Heart right ventricle (tissue), 16 donors: ENCODE measurements around the gene ZC3H12C. TPM values are rescaled to one million over a fixed set of nuclear protein-coding genes. Genes with fewer than 3 reads are reported as not detected.
"Not testable (repeated sequence)": the region's sequence is repeated elsewhere in the genome, so short reads cannot be mapped to it uniquely, and the experiment has no call there.

ENCODE experiments used
- ATAC-seq, 8 donors: fragments of 200-7000 bp; cut with Tn5 transposase; one replicate each; pipeline ENCODE4 v1.9.1; 2020; ENCODE audit warnings: mild to moderate bottlenecking in 8 of 8, moderate library complexity in 8 of 8, moderate number of reproducible peaks in 1 of 8
- DNase-seq, 2 donors: peaks; one replicate each; pipeline ENCODE4 v3.0.0-alpha.2; 2020
- H3K27ac ChIP-seq, 10 donors: fragments of 200-600 bp; sonication (generic) in 2 of 10; one replicate each; pipeline versions ENCODE4 v1.5.0 to v1.8.0; 2020 to 2022; ENCODE audit warnings: mild to moderate bottlenecking in 3 of 10
- H3K27me3 ChIP-seq, 7 donors: fragments of 200-600 bp; one replicate each; pipeline ENCODE4 v1.8.0; 2021 to 2022; ENCODE audit warnings: mild to moderate bottlenecking in 2 of 7
- H3K36me3 ChIP-seq, 9 donors: fragments of 200-600 bp; sonication (generic) in 1 of 9; one replicate each; pipeline versions ENCODE4 v1.5.0 to v1.8.0; 2020 to 2022; ENCODE audit warnings: mild to moderate bottlenecking in 2 of 9
- H3K4me1 ChIP-seq, 9 donors: fragments of 200-600 bp; sonication (generic) in 1 of 9; one replicate each; pipeline versions ENCODE4 v1.5.0 to v1.8.0; 2020 to 2022; ENCODE audit warnings: mild to moderate bottlenecking in 4 of 9
- H3K4me3 ChIP-seq, 10 donors: fragments of 200-600 bp; sonication (generic) in 2 of 10; one replicate each; pipeline versions ENCODE4 v1.5.0 to v1.8.0; 2020 to 2022; ENCODE audit warnings: mild to moderate bottlenecking in 7 of 10, moderate library complexity in 2 of 10
- H3K9me3 ChIP-seq, 11 donors: fragments of 200-600 bp in 10 of 11; sonication (generic) in 2 of 11; one replicate each; pipeline versions ENCODE4 v1.5.0 to v1.8.0; 2013 to 2022; ENCODE audit warnings: mild to moderate bottlenecking in 2 of 11, control low read depth in 1 of 11, moderate library complexity in 1 of 11
- CTCF ChIP-seq, 9 donors: fragments of 200-600 bp; sonication (generic) in 2 of 9; IDR thresholded peaks; one replicate each; pipeline versions ENCODE4 v1.5.0 to v1.8.0; 2021 to 2022; ENCODE audit warnings: antibody characterized with exemption in 9 of 9, mild to moderate bottlenecking in 5 of 9, moderate library complexity in 1 of 9
- WGBS, 2 donors: extraction: QIAGEN DNeasy Blood & Tissue Kit; methylation state at CpG; one replicate each; pipeline ENCODE4 v1.1.7; 2013; ENCODE audit warnings: inconsistent platforms in 1 of 2; 5-methylcytosine and 5-hydroxymethylcytosine counted together
- intact Hi-C, 10 donors: fragments of 100-400 bp; cut with DNase I; formaldehyde crosslinking; loops; one replicate each; pipeline versions ENCODE4 v1.11.1 to v1.14.2; 2022
- polyA plus RNA-seq, 2 donors: library from polyadenylated mRNA; stranded (reverse); fragments of 200-250 nt; gene quantifications; one replicate each; pipeline ENCODE4 v1.2.3, GENCODE V29; 2013
- total RNA-seq, 10 donors: library from RNA; stranded (reverse); fragmentation: NEBNext Ultra II Directional in 3 of 10; extraction: Animal tissue kit (Norgen Biotek cat#: 25700) in 3 of 10; gene quantifications; one replicate each; pipeline versions ENCODE4 v1.2.1 to v1.2.4, GENCODE V29; 2021 to 2023
- donor health status: Arrhythmogenic right ventricular cardiomyopathy.
- donor health status: ischemic (EF 13 %, LVEDD 7.1; RV severe dilation, severe dysfunction).
- donor health status: healthy with polysubstance abuse.
- donor health status: DM: no; HTN: yes; CAD: no.
- donor health status: DM: no; HTN: no; CAD: no.
- donor health status: ischemic (EF 25% LVEDD 6.9; RV normal size, moderate dysfunction).
- donor health status: ischemic (EF 25% LVEDD 5.7; RV mildly dilated, moderate dysfunction).
- donor health status: healthy.
- donor health status: DM: yes; HTN: yes; CAD: no.
- donor health status: Ischemic cardiomyopathy.
- donor health status: ischemic (EF 35%, LVEDD 5.7; RV mildly dilated, moderate dysfunction).
- donor health status: nonischemic (EF 11% LVEDD 7.7; RV severe dilation, severe dysfunction).
- donor health status: DM: yes; HTN: yes; CAD: no.
- donor health status: PGD.
- donor health status: ischemic (EF 29% LVEDD 5.4; RV normal size, mild dysfunction).
- donor health status: nonischemic (EF 23%, LVEDD 6.1; RV moderate dilation, normal function).

Gene ZC3H12C
- total and polyA plus RNA-seq, 12 donors: 2.1 to 22.8 (median 20.1) TPM

DNA sequence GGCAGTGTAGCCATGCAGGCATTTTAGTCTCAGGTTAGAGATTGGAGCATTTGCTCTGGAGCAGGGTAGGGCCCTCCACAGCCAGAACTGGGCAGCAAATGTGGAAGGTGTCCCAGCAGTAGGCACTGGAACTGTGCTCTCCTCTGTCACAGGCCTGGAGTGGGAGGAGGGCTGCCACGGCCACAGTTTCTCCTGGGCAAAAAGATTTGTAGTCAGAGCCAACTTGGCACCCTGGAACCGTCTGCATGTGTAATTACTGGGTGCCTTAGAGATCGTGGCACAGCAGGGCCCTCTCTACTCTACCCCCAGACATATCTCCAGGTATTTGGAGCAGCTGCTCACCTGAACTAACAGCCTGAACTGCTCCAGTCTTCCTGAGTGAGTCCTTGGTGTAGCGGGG lies 93.7 kb downstream of the ZC3H12C start:
- Histone ChIP-seq H3K36me3 (no peaks in the 10 kb centered on the region), H3K27ac (no peak overlapping the region), H3K4me3 (no peak overlapping the region), H3K27me3 (no peaks in the 10 kb centered on the region), H3K4me1 (no peaks in the 10 kb centered on the region), H3K9me3 (no peaks in the 10 kb centered on the region)
- WGBS, 2 donors: 93 to 95% methylated on average over 4 of the region's 4 CpGs
- no peak for TF ChIP-seq CTCF (IDR thresholded peaks at IDR 0.05)
- DNase-seq (no peak), ATAC-seq (no peak)
- intact Hi-C loops: no loop called here

DNA sequence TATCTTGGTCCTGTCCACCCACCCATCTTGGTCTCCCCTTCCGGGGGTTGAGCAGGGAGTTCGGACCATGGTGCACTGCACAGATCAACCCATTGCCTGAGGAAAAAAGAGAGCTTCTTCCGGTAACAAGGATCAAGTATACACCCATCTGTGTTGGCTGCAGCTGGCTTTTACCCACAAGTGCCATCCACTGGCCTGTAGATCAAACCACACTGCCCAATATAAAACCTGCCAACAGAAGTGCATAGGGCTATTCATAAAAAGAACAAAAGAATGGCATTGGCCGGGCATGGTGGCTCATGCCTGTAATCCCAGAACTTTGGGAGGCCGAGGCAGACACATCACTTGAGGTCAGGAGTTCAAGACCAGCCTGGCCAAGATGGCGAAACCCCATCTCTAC lies 94.5 kb downstream of the ZC3H12C start:
- H3K4me3 ChIP-seq: no peak overlapping the region
- no peaks in the 10 kb centered on the region for H3K27me3 ChIP-seq
- intact Hi-C loops: no loop called here
- ATAC-seq: no peak
- H3K27ac ChIP-seq: no peak overlapping the region
- no peaks in the 10 kb centered on the region for H3K4me1 ChIP-seq
- no peak for TF ChIP-seq CTCF (IDR thresholded peaks at IDR 0.05)
- WGBS, 2 donors: 89 to 96% methylated on average over 6 of the region's 6 CpGs
- DNase-seq: no peak
- no peaks in the 10 kb centered on the region for H3K36me3 ChIP-seq
- H3K9me3 ChIP-seq: no peaks in the 10 kb centered on the region

- intact Hi-C loops: loop anchor here in 3 of 10 donors (10.0 kb wide), 3 partner anchors 236 to 1034 kb away; no protein-coding TSS in a partner anchor
- H3K4me3 ChIP-seq: no peak overlapping the region
- no peaks in the 10 kb centered on the region for H3K27me3 ChIP-seq
- 95 to 97% methylated on average over 1 of the region's 1 CpG for WGBS, 2 donors
- no peak for TF ChIP-seq CTCF (IDR thresholded peaks at IDR 0.05)
- DNase-seq (no peak), ATAC-seq (no peak)
- H3K4me1 ChIP-seq: no peaks in the 10 kb centered on the region
- no peaks in the 10 kb centered on the region for H3K9me3 ChIP-seq
- H3K36me3 ChIP-seq: no peaks in the 10 kb centered on the region
- H3K27ac ChIP-seq: no peak overlapping the region
Observed at GRCh38 chr11:110190885-110191284, 97.7 kb downstream of the ZC3H12C start.

DNA sequence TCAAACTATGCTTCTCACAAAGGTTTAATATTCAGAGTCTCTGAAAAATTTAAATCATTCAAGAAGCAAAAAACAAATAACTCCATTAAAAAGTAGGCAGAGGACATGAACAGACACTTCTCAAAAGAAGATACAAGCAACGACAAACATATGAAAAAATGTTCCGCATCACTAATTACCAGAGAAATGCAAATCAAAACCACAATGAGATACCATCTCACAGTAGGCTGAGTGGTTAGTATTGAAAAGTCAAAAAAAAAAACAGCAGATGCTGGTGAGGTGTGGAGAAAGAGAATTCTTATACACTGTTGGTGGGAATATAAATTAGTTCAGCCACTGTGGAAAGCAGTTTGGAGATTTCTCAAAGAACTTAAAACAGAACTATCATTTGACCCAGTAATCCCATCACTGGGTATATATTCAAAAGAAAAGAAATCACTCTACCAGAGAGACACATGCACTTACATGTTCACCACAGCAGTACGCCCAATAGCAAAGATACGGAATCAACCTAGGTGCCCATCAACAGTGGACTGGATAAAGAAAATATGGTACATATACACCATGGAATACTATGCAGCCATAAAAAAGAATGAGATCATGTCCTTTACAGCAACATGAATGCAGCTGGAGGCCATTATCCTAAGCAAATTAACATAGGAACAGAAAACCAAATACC lies 99.6 kb downstream of the ZC3H12C start:
- intact Hi-C loops: loop anchor here in 3 of 10 donors (10.0 kb wide), 3 partner anchors 238 to 1032 kb away; no protein-coding TSS in a partner anchor
- WGBS, 2 donors: 95 to 97% methylated on average over 4 of the region's 4 CpGs
- H3K27ac ChIP-seq, H3K36me3 ChIP-seq, H3K9me3 ChIP-seq, H3K4me3 ChIP-seq, DNase-seq, ATAC-seq, H3K4me1 ChIP-seq, H3K27me3 ChIP-seq: not testable (repeated sequence)

- WGBS, 2 donors: 88 to 94% methylated on average over 10 of the region's 10 CpGs
- not testable (repeated sequence) for H3K4me3 ChIP-seq, ATAC-seq, DNase-seq, H3K27ac ChIP-seq, H3K9me3 ChIP-seq, H3K4me1 ChIP-seq, H3K27me3 ChIP-seq, H3K36me3 ChIP-seq
- intact Hi-C loops: loop anchor here in 3 of 10 donors (10.0 kb wide), 3 partner anchors 239 to 1031 kb away; no protein-coding TSS in a partner anchor
Observed at GRCh38 chr11:110194211-110194766, 101.1 kb downstream of the ZC3H12C start.
